ENCODE measurements around the gene CEBPB.

CEBPB gene

DNA sequence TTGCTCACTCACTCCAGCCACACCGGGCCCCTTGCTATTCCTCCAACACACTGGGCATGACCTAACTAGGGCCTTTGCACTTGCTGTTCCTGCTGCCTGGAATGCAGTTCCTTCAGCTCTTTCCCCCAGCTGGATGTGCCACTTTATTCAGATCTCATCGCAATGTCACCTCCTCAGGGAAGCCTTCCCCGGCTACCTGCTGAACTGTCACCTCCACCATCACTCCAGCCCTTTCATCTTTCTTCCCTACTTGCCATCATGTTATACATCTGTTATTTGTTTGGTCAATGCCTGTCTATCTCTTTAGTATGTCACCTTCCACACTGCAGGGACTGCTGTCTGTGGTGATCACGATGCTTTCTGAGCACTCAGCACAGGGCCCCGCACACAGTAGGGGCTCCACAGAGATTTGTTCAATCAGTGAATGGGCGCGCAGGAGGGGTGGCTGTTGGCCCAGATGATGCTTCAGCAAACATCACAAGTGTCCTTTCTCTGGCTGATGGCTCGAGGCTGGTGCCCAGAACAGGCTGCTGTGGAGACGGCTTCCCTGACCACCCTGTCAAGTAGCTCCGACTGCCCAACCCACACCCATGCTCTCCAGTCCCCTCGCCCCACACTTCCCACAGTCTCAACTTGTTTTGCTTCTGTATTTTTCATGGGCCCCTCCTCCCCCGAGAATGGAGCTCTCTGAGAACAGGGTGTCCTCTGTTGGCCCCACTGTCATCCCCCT, 31.8 kb downstream of the CEBPB start:
- H3K27me3 ChIP-seq (ENCODE audit: insufficient read depth, low read length, poor library complexity), result no peaks in the 10 kb centered on the region
- H3K4me2 ChIP-seq (ENCODE audit: low read length), result no peak overlapping the region
- no peak overlapping the region for H3K56ac ChIP-seq (ENCODE audit: low read length)
- no peaks in the 10 kb centered on the region for H3K4me1 ChIP-seq (ENCODE audit: control insufficient read depth, low read depth, low read length)
- H4K5ac ChIP-seq (ENCODE audit: low read length), result no peak overlapping the region
- no peak overlapping the region for H3K9ac ChIP-seq (ENCODE audit: low read length)
- H3K4ac ChIP-seq (ENCODE audit: low read depth, low read length), result no peak overlapping the region
- H3K23ac ChIP-seq (ENCODE audit: low read length), result no peak overlapping the region
- no peaks in the 10 kb centered on the region for H3K36me3 ChIP-seq (ENCODE audit: control insufficient read depth, insufficient read depth, low read length)
- H3K18ac ChIP-seq (ENCODE audit: low read length), result no peak overlapping the region
- H3K4me3 ChIP-seq (ENCODE audit: low read length), result no peak overlapping the region
- no peak for DNase-seq
- H2BK5ac ChIP-seq (ENCODE audit: low read length), result no peak overlapping the region
- H3K79me2 ChIP-seq (ENCODE audit: control insufficient read depth, insufficient read depth, low read length), result no peaks in the 10 kb centered on the region
- no peak overlapping the region for H2BK120ac ChIP-seq (ENCODE audit: low read depth, low read length)
- no peaks in the 10 kb centered on the region for H3K79me1 ChIP-seq (ENCODE audit: low read length)
- no peak overlapping the region for H3K27ac ChIP-seq (ENCODE audit: low read depth, low read length)
- H4K8ac ChIP-seq (ENCODE audit: low read depth, low read length), result no peak overlapping the region
- H2BK15ac ChIP-seq (replicated peaks; ENCODE audit: low read depth), result no peak overlapping the region
- H2AK5ac ChIP-seq (ENCODE audit: low read length), result no peak overlapping the region
- WGBS (ENCODE audit: extremely low coverage, insufficient coverage, low lambda C conversion rate), result no CpG with 5 or more reads among the region's 12 CpGs

DNA sequence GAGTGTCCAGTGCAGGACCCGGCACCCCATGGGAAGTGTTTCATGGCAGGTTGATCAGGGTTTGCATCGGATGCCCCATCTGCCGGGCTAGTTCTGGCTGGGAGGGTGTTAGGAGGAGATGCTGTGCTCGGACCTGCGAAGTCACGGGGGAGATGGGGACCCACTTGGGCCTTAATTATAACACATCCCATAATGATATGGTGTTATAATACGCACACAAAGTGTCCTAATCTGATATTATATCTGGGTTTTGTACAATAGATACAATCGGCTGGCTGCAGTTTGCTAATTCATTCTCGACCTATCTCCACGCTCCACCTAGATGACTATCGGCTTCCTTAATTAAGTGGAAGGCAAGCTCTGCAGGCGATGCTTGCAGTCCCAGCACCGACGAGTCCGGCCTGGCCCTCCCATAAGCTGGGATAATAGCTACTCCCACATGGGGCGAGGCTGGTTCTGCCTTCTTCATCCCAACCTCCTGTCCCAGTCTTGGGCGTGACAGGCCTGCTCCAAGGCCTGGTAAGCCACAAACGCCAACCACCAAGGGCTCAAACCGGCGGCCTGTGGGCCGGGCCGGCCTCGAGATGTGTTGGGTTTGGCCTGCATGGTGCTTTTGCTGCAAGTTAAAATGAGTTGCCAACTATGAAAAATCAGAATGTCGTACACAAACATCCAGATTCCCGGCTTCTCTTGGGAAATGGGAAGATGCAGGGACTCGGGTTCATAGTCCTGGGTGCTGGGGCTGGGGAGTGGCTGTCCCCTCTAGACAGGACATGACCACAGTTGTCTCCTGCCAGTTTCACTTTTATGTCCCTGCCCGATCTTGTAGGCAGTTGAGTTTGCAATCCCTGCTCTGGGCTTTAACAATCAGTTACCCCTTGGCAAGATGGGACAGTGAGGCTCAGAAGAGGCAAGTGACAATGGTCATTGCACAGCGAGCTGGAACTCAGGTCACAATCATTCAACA, 32.7 kb downstream of the CEBPB start:
- H3K9ac ChIP-seq (ENCODE audit: low read length), result no peak overlapping the region
- H3K18ac ChIP-seq (ENCODE audit: low read length), result no peak overlapping the region
- no peaks in the 10 kb centered on the region for H3K79me1 ChIP-seq (ENCODE audit: low read length)
- no peak overlapping the region for H2BK15ac ChIP-seq (replicated peaks; ENCODE audit: low read depth)
- H3K4me1 ChIP-seq (ENCODE audit: control insufficient read depth, low read depth, low read length), result no peaks in the 10 kb centered on the region
- no peak overlapping the region for H3K27ac ChIP-seq (ENCODE audit: low read depth, low read length)
- H3K56ac ChIP-seq (ENCODE audit: low read length), result no peak overlapping the region
- no peaks in the 10 kb centered on the region for H3K79me2 ChIP-seq (ENCODE audit: control insufficient read depth, insufficient read depth, low read length)
- no peak overlapping the region for H2BK120ac ChIP-seq (ENCODE audit: low read depth, low read length)
- no peak overlapping the region for H3K4ac ChIP-seq (ENCODE audit: low read depth, low read length)
- no peaks in the 10 kb centered on the region for H3K36me3 ChIP-seq (ENCODE audit: control insufficient read depth, insufficient read depth, low read length)
- no peak overlapping the region for H3K4me2 ChIP-seq (ENCODE audit: low read length)
- H2BK5ac ChIP-seq (ENCODE audit: low read length), result no peak overlapping the region
- H4K5ac ChIP-seq (ENCODE audit: low read length), result no peak overlapping the region
- H3K4me3 ChIP-seq (ENCODE audit: low read length), result no peak overlapping the region
- no CpG with 5 or more reads among the region's 28 CpGs for WGBS (ENCODE audit: extremely low coverage, insufficient coverage, low lambda C conversion rate)
- H3K27me3 ChIP-seq (ENCODE audit: insufficient read depth, low read length, poor library complexity), result no peaks in the 10 kb centered on the region
- no peak overlapping the region for H4K8ac ChIP-seq (ENCODE audit: low read depth, low read length)
- H2AK5ac ChIP-seq (ENCODE audit: low read length), result no peak overlapping the region
- DNase-seq, result no peak
- H3K23ac ChIP-seq (ENCODE audit: low read length), result no peak overlapping the region

DNA sequence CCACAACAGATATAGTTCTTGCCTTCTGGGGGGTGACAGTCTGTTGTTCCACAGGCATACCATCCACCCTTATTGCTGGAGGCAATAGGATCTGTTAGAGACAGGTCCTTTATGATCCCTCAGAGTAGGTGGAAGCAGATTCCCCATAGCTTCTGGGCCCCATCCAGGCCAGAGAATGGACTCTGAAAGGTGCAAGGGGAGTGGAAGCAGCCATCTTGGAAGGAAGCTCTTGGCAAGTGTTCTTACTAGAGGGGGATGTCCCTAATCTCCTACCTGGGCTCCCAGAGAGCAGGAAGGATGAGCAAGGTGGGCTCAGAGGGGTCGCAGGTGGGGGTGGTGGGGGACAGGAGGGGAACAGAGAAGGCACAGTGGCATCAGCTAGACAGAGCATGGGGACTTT, 33.4 kb downstream of the CEBPB start:
- Histone ChIP-seq H2AK5ac (ENCODE audit: low read length) (no peak overlapping the region), H3K56ac (ENCODE audit: low read length) (no peak overlapping the region), H4K5ac (ENCODE audit: low read length) (no peak overlapping the region), H3K4me1 (ENCODE audit: control insufficient read depth, low read depth, low read length) (no peaks in the 10 kb centered on the region), H3K36me3 (ENCODE audit: control insufficient read depth, insufficient read depth, low read length) (no peaks in the 10 kb centered on the region), H3K79me2 (ENCODE audit: control insufficient read depth, insufficient read depth, low read length) (no peaks in the 10 kb centered on the region), H3K79me1 (ENCODE audit: low read length) (no peaks in the 10 kb centered on the region), H2BK15ac (replicated peaks; ENCODE audit: low read depth) (no peak overlapping the region), H2BK120ac (ENCODE audit: low read depth, low read length) (no peak overlapping the region), H3K23ac (ENCODE audit: low read length) (no peak overlapping the region), H3K9ac (ENCODE audit: low read length) (no peak overlapping the region), H4K8ac (ENCODE audit: low read depth, low read length) (no peak overlapping the region), H3K18ac (ENCODE audit: low read length) (no peak overlapping the region), H3K4me2 (ENCODE audit: low read length) (no peak overlapping the region), H3K4ac (ENCODE audit: low read depth, low read length) (no peak overlapping the region), H3K27ac (ENCODE audit: low read depth, low read length) (no peak overlapping the region), H3K27me3 (ENCODE audit: insufficient read depth, low read length, poor library complexity) (no peaks in the 10 kb centered on the region), H3K4me3 (ENCODE audit: low read length) (no peak overlapping the region), H2BK5ac (ENCODE audit: low read length) (no peak overlapping the region)
- WGBS (ENCODE audit: extremely low coverage, insufficient coverage, low lambda C conversion rate), result no CpG with 5 or more reads among the region's 1 CpG
- no peak for DNase-seq

DNA sequence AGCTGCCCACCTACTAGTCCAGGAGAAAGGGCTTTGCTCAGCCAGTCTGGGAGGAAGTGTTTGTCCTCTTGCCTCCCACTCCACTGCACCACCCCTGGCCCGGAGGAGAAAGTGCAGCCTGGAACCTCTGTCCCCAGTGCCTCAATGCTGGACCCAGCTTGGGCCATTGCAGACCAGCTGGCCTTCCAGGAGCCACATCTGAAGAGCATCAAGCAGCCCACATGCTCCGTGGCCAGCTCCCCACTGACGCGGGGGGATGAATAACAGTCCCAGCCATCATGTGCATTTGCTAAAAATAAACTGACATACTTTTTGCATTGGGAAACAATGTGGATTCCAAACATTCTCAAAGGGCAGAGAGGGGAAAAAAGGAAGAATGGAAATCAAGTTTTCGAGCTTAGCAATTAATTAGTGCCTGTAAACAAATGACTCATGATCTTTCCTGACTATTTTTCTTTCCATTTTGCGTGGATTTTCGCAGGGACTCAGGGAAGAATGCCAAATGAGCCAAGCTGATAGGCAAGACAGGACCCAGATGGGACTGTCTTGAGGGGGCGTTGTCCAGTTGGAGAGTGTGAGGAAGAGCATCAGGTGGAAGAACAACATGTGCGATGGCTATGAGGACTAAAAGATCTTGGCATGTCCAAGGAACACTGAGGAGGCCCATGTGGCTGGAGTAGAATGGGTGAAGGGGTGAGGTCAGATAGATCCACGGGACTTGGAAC, 34.1 kb downstream of the CEBPB start:
- H3K27ac ChIP-seq (ENCODE audit: low read depth, low read length), result no peak overlapping the region
- no peak overlapping the region for H2BK15ac ChIP-seq (replicated peaks; ENCODE audit: low read depth)
- H3K79me1 ChIP-seq (ENCODE audit: low read length), result no peaks in the 10 kb centered on the region
- WGBS (ENCODE audit: extremely low coverage, insufficient coverage, low lambda C conversion rate), result no CpG with 5 or more reads among the region's 10 CpGs
- no peak overlapping the region for H3K23ac ChIP-seq (ENCODE audit: low read length)
- no peak overlapping the region for H3K4ac ChIP-seq (ENCODE audit: low read depth, low read length)
- H3K36me3 ChIP-seq (ENCODE audit: control insufficient read depth, insufficient read depth, low read length), result no peaks in the 10 kb centered on the region
- no peak overlapping the region for H2AK5ac ChIP-seq (ENCODE audit: low read length)
- DNase-seq, result peak; percentile 25
- H3K18ac ChIP-seq (ENCODE audit: low read length), result no peak overlapping the region
- H3K4me3 ChIP-seq (ENCODE audit: low read length), result no peak overlapping the region
- H2BK120ac ChIP-seq (ENCODE audit: low read depth, low read length), result no peak overlapping the region
- H3K56ac ChIP-seq (ENCODE audit: low read length), result no peak overlapping the region
- no peaks in the 10 kb centered on the region for H3K4me1 ChIP-seq (ENCODE audit: control insufficient read depth, low read depth, low read length)
- no peak overlapping the region for H4K5ac ChIP-seq (ENCODE audit: low read length)
- no peaks in the 10 kb centered on the region for H3K79me2 ChIP-seq (ENCODE audit: control insufficient read depth, insufficient read depth, low read length)
- H3K9ac ChIP-seq (ENCODE audit: low read length), result no peak overlapping the region
- no peak overlapping the region for H4K8ac ChIP-seq (ENCODE audit: low read depth, low read length)
- no peak overlapping the region for H2BK5ac ChIP-seq (ENCODE audit: low read length)
- no peak overlapping the region for H3K4me2 ChIP-seq (ENCODE audit: low read length)
- H3K27me3 ChIP-seq (ENCODE audit: insufficient read depth, low read length, poor library complexity), result no peaks in the 10 kb centered on the region

DNA sequence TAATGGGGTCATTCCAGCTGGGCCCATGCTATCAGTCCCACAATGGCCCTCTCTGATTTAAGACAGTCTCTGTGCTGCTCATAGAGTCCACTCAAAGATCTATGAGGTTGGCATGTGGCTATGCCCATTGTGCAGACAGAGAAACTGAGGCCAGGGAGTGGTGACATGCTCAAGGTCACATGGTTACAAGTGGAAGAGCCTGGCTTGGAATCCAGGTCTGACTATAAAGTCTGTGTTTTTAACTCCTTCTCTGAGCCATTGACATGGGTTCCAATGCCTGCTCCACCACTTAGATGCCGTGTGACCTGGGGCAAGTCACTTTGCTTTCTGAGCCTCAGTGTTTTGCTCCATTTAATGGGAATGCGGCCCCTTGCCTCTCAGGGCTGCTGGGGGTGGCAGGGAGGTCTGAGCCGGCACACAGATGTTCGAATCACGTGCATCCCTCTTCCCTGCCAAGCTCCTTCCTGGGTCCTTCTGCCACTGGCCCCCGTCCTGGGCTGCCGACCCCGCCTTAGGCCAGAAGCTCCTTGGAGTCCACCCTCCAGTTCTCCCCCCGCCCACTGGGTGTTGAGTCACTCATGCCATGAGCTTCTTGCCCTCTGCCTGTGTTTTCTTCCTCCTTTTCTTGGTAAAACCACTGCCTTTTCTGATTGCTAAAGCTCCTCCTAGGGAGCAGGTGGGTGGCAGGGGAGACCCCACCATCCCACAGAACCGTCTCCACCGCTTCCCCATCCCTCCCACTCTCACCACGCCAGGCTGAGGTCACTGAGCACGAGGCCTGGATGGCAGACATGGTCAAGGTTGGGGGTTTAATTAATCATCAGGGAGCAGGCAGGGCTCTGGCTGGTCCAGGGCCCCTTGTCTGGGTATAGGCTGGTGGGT, 35.7 kb downstream of the CEBPB start:
- no peak overlapping the region for H2BK120ac ChIP-seq (ENCODE audit: low read depth, low read length)
- no peak overlapping the region for H4K8ac ChIP-seq (ENCODE audit: low read depth, low read length)
- no peaks in the 10 kb centered on the region for H3K4me1 ChIP-seq (ENCODE audit: control insufficient read depth, low read depth, low read length)
- no peak overlapping the region for H2BK15ac ChIP-seq (replicated peaks; ENCODE audit: low read depth)
- no peaks in the 10 kb centered on the region for H3K79me2 ChIP-seq (ENCODE audit: control insufficient read depth, insufficient read depth, low read length)
- no peak overlapping the region for H3K4ac ChIP-seq (ENCODE audit: low read depth, low read length)
- H3K79me1 ChIP-seq (ENCODE audit: low read length), result no peaks in the 10 kb centered on the region
- no peak overlapping the region for H3K9ac ChIP-seq (ENCODE audit: low read length)
- H3K27ac ChIP-seq (ENCODE audit: low read depth, low read length), result no peak overlapping the region
- no peak overlapping the region for H3K23ac ChIP-seq (ENCODE audit: low read length)
- H3K27me3 ChIP-seq (ENCODE audit: insufficient read depth, low read length, poor library complexity), result no peaks in the 10 kb centered on the region
- no peak overlapping the region for H3K4me2 ChIP-seq (ENCODE audit: low read length)
- H3K36me3 ChIP-seq (ENCODE audit: control insufficient read depth, insufficient read depth, low read length), result no peaks in the 10 kb centered on the region
- DNase-seq, result no peak
- H4K5ac ChIP-seq (ENCODE audit: low read length), result no peak overlapping the region
- no CpG with 5 or more reads among the region's 13 CpGs for WGBS (ENCODE audit: extremely low coverage, insufficient coverage, low lambda C conversion rate)
- no peak overlapping the region for H3K18ac ChIP-seq (ENCODE audit: low read length)
- H2BK5ac ChIP-seq (ENCODE audit: low read length), result no peak overlapping the region
- H3K56ac ChIP-seq (ENCODE audit: low read length), result no peak overlapping the region
- no peak overlapping the region for H2AK5ac ChIP-seq (ENCODE audit: low read length)
- H3K4me3 ChIP-seq (ENCODE audit: low read length), result no peak overlapping the region

Data from mesendoderm (in vitro differentiated cells).